LNCaP clone FGC (cell line): ENCODE results near the gene CRABP2.

Experiments used
- DNase-seq: peaks from one replicate; pipeline ENCODE4 v3.0.0-alpha.2; 2011; ENCODE audit warnings: low read depth
- H3K4me3 ChIP-seq: 2 replicates; pipeline ENCODE4 v1.5.1; 2011; ENCODE audit warnings: mild to moderate bottlenecking, low read depth, low read length, control low read depth
- TF ChIP-seq, protein P1 (sequence below): IDR thresholded peaks from 2 replicates; pipeline ENCODE4 v1.5.1; 2012; ENCODE audit warnings: mild to moderate bottlenecking; ENCODE audit not compliant: control insufficient read depth, insufficient read depth; ENCODE audit errors: extremely low read depth

The CRABP2 gene

GRCh38 chr1:156696755-156697154 is 8.6 kb downstream of the CRABP2 start:
- no peak for DNase-seq
- TF ChIP-seq, protein P1, sequence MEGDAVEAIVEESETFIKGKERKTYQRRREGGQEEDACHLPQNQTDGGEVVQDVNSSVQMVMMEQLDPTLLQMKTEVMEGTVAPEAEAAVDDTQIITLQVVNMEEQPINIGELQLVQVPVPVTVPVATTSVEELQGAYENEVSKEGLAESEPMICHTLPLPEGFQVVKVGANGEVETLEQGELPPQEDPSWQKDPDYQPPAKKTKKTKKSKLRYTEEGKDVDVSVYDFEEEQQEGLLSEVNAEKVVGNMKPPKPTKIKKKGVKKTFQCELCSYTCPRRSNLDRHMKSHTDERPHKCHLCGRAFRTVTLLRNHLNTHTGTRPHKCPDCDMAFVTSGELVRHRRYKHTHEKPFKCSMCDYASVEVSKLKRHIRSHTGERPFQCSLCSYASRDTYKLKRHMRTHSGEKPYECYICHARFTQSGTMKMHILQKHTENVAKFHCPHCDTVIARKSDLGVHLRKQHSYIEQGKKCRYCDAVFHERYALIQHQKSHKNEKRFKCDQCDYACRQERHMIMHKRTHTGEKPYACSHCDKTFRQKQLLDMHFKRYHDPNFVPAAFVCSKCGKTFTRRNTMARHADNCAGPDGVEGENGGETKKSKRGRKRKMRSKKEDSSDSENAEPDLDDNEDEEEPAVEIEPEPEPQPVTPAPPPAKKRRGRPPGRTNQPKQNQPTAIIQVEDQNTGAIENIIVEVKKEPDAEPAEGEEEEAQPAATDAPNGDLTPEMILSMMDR: no peak
- H3K4me3 ChIP-seq: no peak overlapping the region

DNA sequence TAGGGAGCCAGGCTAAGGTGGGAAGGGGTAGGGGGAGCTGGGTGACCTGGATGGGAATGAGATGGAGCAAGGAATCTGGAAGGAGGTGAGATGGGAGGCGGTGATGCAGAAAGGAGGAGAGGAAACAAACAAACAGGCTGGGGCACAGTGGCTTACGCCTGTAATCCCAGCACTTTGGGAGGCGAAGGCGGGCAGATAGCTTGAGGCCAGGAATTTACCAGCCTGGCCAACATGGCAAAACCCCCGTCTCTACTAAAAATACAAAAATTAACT is 10.8 kb downstream of the CRABP2 start:
- DNase-seq: no peak
- H3K4me3 ChIP-seq: no peak overlapping the region
- TF ChIP-seq, protein P1: no peak

GRCh38 chr1:156693848-156694689 is 11.3 kb downstream of the CRABP2 start:
- no peak overlapping the region for H3K4me3 ChIP-seq

GRCh38 chr1:156692925-156693847 is 12.2 kb downstream of the CRABP2 start:
- TF ChIP-seq, protein P1: no peak
- no peak overlapping the region for H3K4me3 ChIP-seq
- no peak for DNase-seq

More at GRCh38 chr1:156693848-156694689, 11.3 kb downstream of the CRABP2 start:
- TF ChIP-seq, protein P1: no peak
- no peak for DNase-seq

- peak; percentile 57 for DNase-seq
- TF ChIP-seq, protein P1: no peak
- H3K4me3 ChIP-seq: peak overlapping the region; percentile 16; the same call in 1 of the 2 replicates
Measured at GRCh38 chr1:156692441-156692924, 12.9 kb downstream of the CRABP2 start.

- TF ChIP-seq, protein P1: no peak
- H3K4me3 ChIP-seq: peak overlapping the region; percentile 16; the same call in 1 of the 2 replicates
- no peak for DNase-seq
Measured at GRCh38 chr1:156691665-156692440, 13.5 kb downstream of the CRABP2 start.
